Measurements from ENCODE around the gene C1orf94. TPM values are rescaled to one million over a fixed set of nuclear protein-coding genes. Genes with fewer than 3 reads are reported as not detected.

Gene C1orf94
- total and polyA plus RNA-seq, 2 of the 8 experiments (the other 6 are each of a cell fraction or from before 2014, with no cell fraction given), result 5.8 to 12.5 TPM

- no peak for TF ChIP-seq CBX8 (IDR thresholded peaks at IDR 0.05; ENCODE audit: borderline replicate concordance, low read depth, low read length)
Observed at GRCh38 chr1:34235594-34235993, 58.9 kb downstream of the C1orf94 start (continued).

Data from H1 (cell line).